ENCODE measurements around the gene SYCP2L.

Gene SYCP2L

GRCh38 chr6:10961837-10962236 lies 75.0 kb downstream of the SYCP2L start (continued):
- TF ChIP-seq CTCF (tag by site-specific recombination; IDR thresholded peaks at IDR 0.05) (no peak), SALL2 (tag by site-specific recombination; IDR thresholded peaks at IDR 0.05; ENCODE audit: borderline replicate concordance) (no peak), ZNF223 (tag by site-specific recombination; IDR thresholded peaks at IDR 0.05) (no peak), ZNF169 (tag by site-specific recombination; IDR thresholded peaks at IDR 0.05) (no peak)

- no peak overlapping the region for H3K27ac ChIP-seq (ENCODE audit: extremely low read depth, low read depth, low read length)
- POLR2A ChIA-PET, result no interaction called here
- H3K36me3 ChIP-seq (ENCODE audit: control insufficient read depth in 2 of 2, insufficient read depth in 1 of 2, low read length in 2 of 2), result peaks cover 0 to 4% of the 10 kb centered on the region in 2 experiments; a peak in 1 of 3 replicates
- CTCF ChIA-PET, result interaction anchor here (0.9 to 2.4 kb wide), 4 partner anchors 8 to 534 kb away, joined by 3 to 13 read pairs (median 8); no protein-coding TSS in a partner anchor
- TF ChIP-seq KLF17 (tag by site-specific recombination; IDR thresholded peaks at IDR 0.05) (no peak), TRIM28 (IDR thresholded peaks at IDR 0.05; ENCODE audit: borderline replicate concordance, low read length) (no peak), ZSCAN4 (tag by site-specific recombination; IDR thresholded peaks at IDR 0.05) (no peak), AEBP2 (tag by site-specific recombination; IDR thresholded peaks at IDR 0.05; ENCODE audit: borderline replicate concordance) (no peak), ZNF175 (tag by site-specific recombination; IDR thresholded peaks at IDR 0.05) (no peak), OVOL3 (tag by site-specific recombination; IDR thresholded peaks at IDR 0.05) (no peak), YY2 (tag by site-specific recombination; IDR thresholded peaks at IDR 0.05) (no peak), ZNF423 (tag by site-specific recombination; IDR thresholded peaks at IDR 0.05) (no peak), YY1 (tag by site-specific recombination; IDR thresholded peaks at IDR 0.05) (no peak), ZBTB44 (tag by site-specific recombination; IDR thresholded peaks at IDR 0.05) (no peak), ZBTB8A (tag by site-specific recombination; IDR thresholded peaks at IDR 0.05) (no peak), ZNF133 (tag by site-specific recombination; IDR thresholded peaks at IDR 0.05) (no peak), ZNF16 (tag by site-specific recombination; IDR thresholded peaks at IDR 0.05; ENCODE audit: low read depth) (no peak), ZNF549 (tag by site-specific recombination; IDR thresholded peaks at IDR 0.05) (no peak)
- H3K4me3 ChIP-seq (ENCODE audit: low read depth, low read length), result no peak overlapping the region
- no peaks in the 10 kb centered on the region for H3K9me3 ChIP-seq (ENCODE audit: control insufficient read depth, insufficient read depth, low read depth, low read length)
- H3K4me1 ChIP-seq (ENCODE audit: control insufficient read depth, insufficient read depth, low read length), result no peaks in the 10 kb centered on the region
These were observed 75.8 kb downstream of the SYCP2L start for GRCh38 chr6:10962673-10963072.
